Thoracic aorta (tissue), 2 donors: ENCODE data around the gene EPM2A. TPM values are rescaled to one million over a fixed set of nuclear protein-coding genes. Genes with fewer than 3 reads are reported as not detected.

Experiments used
- ATAC-seq: fragments of 150-250 bp; one replicate; pipeline ENCODE4 v1.8.0; 2017; ENCODE audit warnings: low read depth; ENCODE audit not compliant: insufficient number of reproducible peaks, low FRiP score
- DNase-seq: peaks from one replicate; pipeline ENCODE4 v3.0.0-alpha.2; 2020; ENCODE audit warnings: low spot score
- H3K27ac ChIP-seq, 2 donors: fragments of 200-600 bp; sonication (generic); 1 replicate in 1 of 2; 2 replicates in 1 of 2; pipeline ENCODE4 v1.5.1; 2016; ENCODE audit warnings: mild to moderate bottlenecking in 2 of 2, moderate library complexity in 2 of 2
- H3K27me3 ChIP-seq: fragments of 200-600 bp; sonication (generic); replicated peaks from 2 replicates; pipeline ENCODE4 v1.6.0; 2016; ENCODE audit warnings: mild to moderate bottlenecking; ENCODE audit not compliant: insufficient read depth
- H3K36me3 ChIP-seq: fragments of 200-600 bp; sonication (generic); one replicate; pipeline ENCODE4 v1.5.1; 2016
- H3K4me1 ChIP-seq, 2 donors: fragments of 200-600 bp; sonication (generic); 1 replicate in 1 of 2; 2 replicates in 1 of 2; pipeline versions ENCODE4 v1.5.1 to v1.6.0; 2016; ENCODE audit warnings: low read depth in 2 of 2, mild to moderate bottlenecking in 1 of 2; ENCODE audit not compliant: control insufficient read depth in 1 of 2
- H3K4me3 ChIP-seq: fragments of 200-600 bp; sonication (generic); 2 replicates; pipeline ENCODE4 v1.5.1; 2016; ENCODE audit warnings: mild to moderate bottlenecking
- H3K9me3 ChIP-seq: fragments of 200-600 bp; sonication (generic); 2 replicates; pipeline ENCODE4 v1.5.1; 2016
- CTCF ChIP-seq: fragments of 200-600 bp; sonication (generic); IDR thresholded peaks from one replicate; pipeline ENCODE4 v1.5.1; 2019; ENCODE audit warnings: antibody characterized with exemption
- total RNA-seq, 2 donors: library from RNA; depleted of rRNA; stranded (reverse); fragments of >200 nt; gene quantifications; one replicate each; pipeline versions ENCODE4 v1.1.0 to v1.2.3, GENCODE V29; 2016

Gene EPM2A
- total RNA-seq, 2 donors from 2014 or later, result 26.5 to 45.4 TPM

- ATAC-seq (no peak), DNase-seq (no peak)
- H3K4me1 ChIP-seq, result no peaks in the 10 kb centered on the region
- H3K27me3 ChIP-seq, result no peaks in the 10 kb centered on the region
- no peaks in the 10 kb centered on the region for H3K36me3 ChIP-seq
- H3K4me3 ChIP-seq, result no peak overlapping the region
- H3K27ac ChIP-seq, result no peak overlapping the region
- TF ChIP-seq CTCF, result no peak
- H3K9me3 ChIP-seq, result no peaks in the 10 kb centered on the region
These were observed 21.5 kb downstream of the EPM2A start for GRCh38 chr6:145713773-145714172.

GRCh38 chr6:145711372-145711771 lies 23.9 kb downstream of the EPM2A start:
- H3K9me3 ChIP-seq, result no peaks in the 10 kb centered on the region
- no peak for ATAC-seq
- no peaks in the 10 kb centered on the region for H3K36me3 ChIP-seq
- peaks cover 2 to 5% of the 10 kb centered on the region in 2 donors for H3K4me1 ChIP-seq
- DNase-seq, result no peak
- H3K27ac ChIP-seq, result no peak overlapping the region
- H3K27me3 ChIP-seq, result no peaks in the 10 kb centered on the region
- no peak overlapping the region for H3K4me3 ChIP-seq
- no peak for TF ChIP-seq CTCF

GRCh38 chr6:145707397-145707796 lies 27.9 kb downstream of the EPM2A start:
- no peaks in the 10 kb centered on the region for H3K36me3 ChIP-seq
- peaks cover 9 to 14% of the 10 kb centered on the region in 2 donors for H3K4me1 ChIP-seq
- no peak for ATAC-seq
- TF ChIP-seq CTCF, result no peak
- H3K27me3 ChIP-seq, result no peaks in the 10 kb centered on the region
- no peaks in the 10 kb centered on the region for H3K9me3 ChIP-seq
- H3K27ac ChIP-seq, result no peak overlapping the region
- DNase-seq, result no peak
- H3K4me3 ChIP-seq, result no peak overlapping the region

GRCh38 chr6:145705561-145705960 lies 29.8 kb downstream of the EPM2A start:
- Histone ChIP-seq H3K27me3 (no peaks in the 10 kb centered on the region), H3K36me3 (no peaks in the 10 kb centered on the region), H3K27ac (no peak overlapping the region), H3K4me1 (peaks cover 9 to 14% of the 10 kb centered on the region in 2 donors), H3K9me3 (no peaks in the 10 kb centered on the region), H3K4me3 (no peak overlapping the region)
- no peak for TF ChIP-seq CTCF
- DNase-seq (no peak), ATAC-seq (no peak)

- Histone ChIP-seq H3K4me3 (no peak overlapping the region), H3K27me3 (no peaks in the 10 kb centered on the region), H3K9me3 (no peaks in the 10 kb centered on the region), H3K4me1 (peaks cover 9 to 21% of the 10 kb centered on the region in 2 donors), H3K36me3 (no peaks in the 10 kb centered on the region), H3K27ac (no peak overlapping the region)
- TF ChIP-seq CTCF, result peak; percentile 47
- ATAC-seq (no peak), DNase-seq (no peak)
These were observed 31.1 kb downstream of the EPM2A start for GRCh38 chr6:145704143-145704781.
